SH-SY5Y (cell line): ENCODE results near the gene KIF25.

Source experiments
- GATA2 ChIP-seq: IDR thresholded peaks from 2 replicates; pipeline ENCODE4 v1.6.1; 2011; ENCODE audit warnings: mild to moderate bottlenecking, low read depth, low read length
- GATA3 ChIP-seq: IDR thresholded peaks from 2 replicates; pipeline ENCODE4 v1.6.1; 2011; ENCODE audit warnings: low read depth, mild to moderate bottlenecking, low read length, moderate library complexity

DNA sequence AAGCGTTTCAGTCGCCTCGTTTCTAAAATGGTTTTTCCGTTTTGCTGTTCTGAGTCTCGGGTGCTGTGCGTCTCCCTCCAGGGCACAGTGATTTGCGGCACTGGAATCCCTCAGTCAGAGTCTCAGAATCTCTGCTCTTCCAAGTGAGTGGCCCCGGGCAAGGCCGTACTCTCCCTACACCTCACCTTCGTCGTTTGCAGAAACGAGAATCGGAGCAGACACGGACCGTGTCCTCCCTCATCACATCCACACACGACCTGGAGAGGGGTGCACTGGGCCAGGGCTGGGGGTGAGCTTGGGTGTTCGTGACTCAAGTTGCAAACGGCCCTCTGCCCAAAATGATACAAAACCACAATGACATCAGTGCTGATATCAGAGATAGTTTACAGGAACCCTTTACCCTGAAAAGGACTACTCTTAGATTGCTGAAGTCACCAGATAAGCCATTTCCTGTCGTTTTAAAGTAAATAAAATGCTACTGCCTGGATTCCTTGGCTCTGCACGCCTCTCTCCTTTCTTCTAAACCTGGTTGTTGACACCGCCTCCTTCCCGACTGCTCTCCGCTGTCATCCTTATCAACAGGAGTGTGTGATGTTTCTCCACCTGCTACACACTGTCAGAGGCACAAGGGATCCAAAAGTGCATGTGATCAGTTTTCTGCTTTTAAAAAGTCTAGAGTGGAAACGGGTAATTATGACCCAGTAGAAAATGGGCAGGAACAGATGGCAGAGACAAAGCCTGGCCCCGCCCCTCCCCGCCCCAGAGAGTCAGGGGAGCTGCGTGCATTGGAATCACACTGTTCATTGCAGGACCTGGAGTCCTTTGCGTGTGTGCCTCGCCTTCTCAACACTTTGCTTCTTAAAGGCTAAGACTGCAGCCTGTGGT is 38.4 kb downstream of the KIF25 start:
- TF ChIP-seq GATA2 (no peak), GATA3 (no peak)
